Left renal cortex interstitium (tissue), 4 donors: ENCODE measurements around the gene FAT1. TPM values are rescaled to one million over a fixed set of nuclear protein-coding genes. Genes with fewer than 3 reads are reported as not detected.

Experiments used
- DNase-seq, 4 donors: peaks; one replicate each; pipeline ENCODE4 v3.0.0-alpha.2; 2013; ENCODE audit warnings: low read depth in 4 of 4, low spot score in 2 of 4, missing footprints in 1 of 4
- polyA plus RNA-seq, 4 donors: library from polyadenylated mRNA; unstranded; fragments of 120-200 nt; gene quantifications; one replicate each; pipeline ENCODE4 v1.2.1, GENCODE V29; 2013; ENCODE audit not compliant: insufficient read length in 4 of 4

The FAT1 gene
- polyA plus RNA-seq, 4 donors = 210 to 263 (median 239) TPM

DNA sequence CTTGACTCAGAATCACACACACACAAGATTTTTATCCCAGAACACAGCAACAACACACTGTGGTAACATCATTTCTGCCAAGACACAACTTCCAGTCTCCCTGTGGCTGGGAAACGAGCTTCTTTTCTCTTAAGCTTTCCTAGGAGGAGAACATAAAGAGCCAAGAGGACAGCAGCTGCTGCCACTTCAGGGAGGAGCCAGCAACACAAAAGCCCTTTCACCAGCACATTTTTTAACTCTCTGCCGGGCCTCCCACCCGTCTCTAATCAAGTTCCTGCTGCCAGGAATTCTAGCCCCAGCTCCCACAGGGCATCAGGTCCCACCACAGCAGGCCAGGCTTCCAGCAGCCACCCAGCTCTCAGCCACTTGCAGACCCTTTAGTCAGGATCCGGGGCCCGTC lies 22.4 kb downstream of the FAT1 start:
- DNase-seq = peak in 1 of 4 donors; percentile 23

DNA sequence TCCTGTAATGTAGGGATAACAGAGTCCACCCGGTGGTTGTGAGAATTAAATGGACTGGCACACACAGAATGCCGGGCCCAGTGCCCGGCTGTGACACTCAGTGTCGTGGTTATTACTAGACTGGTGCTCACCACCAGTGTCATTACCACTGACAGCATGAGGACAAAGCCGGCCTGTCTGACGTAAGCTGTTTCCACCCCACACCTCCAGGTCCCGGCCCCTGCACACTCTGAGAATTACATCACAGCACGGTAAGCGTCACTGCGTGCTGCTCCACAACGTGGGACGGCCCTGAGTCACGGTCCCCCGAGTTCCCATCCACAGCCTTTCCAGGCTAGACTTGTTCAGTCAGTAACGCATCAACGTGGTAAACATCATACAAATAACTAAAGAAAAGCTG lies 22.9 kb downstream of the FAT1 start:
- no peak for DNase-seq

DNA sequence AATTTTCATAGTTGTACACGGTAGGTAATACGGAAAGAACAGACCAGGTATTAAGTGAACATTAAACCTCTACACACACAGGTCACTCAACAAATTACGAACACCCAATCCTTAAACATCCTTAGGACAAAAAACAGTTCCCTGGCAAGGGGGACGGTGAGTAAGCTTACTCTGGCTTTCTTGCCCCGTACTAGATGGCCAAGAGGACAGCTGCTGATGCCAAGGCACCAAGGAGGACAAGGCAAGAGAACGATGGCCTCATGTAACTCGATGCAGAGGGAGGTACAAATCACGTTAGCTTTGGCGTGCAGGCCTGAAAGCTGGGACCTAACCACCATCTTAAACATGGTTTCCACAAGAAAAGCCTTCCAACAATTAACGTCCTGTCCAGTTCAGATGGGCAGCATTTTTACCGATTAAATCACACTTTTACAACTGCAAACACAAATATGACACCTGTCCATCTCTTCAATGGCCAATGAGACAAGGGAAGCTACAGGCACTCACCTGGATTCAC lies 23.7 kb downstream of the FAT1 start:
- DNase-seq = no peak

DNA sequence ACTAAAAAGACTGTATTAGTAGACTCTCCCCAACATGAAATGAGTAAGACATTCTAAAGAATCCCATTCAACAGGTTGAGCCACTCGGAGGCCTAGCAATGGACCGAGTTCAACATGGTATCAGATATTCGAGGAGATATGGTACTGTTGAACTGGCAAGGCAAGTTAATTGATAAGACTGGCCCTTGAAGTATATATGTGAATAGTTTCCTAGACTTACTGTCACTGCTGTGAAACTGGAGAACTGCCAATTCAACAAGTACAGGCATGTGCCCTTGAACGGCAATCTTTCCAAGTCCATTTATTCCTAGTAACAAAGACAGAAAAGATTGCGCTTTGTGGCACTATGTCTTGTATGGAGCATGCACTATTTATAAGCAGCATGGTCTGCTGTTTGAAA lies 24.4 kb downstream of the FAT1 start:
- DNase-seq = no peak

DNA sequence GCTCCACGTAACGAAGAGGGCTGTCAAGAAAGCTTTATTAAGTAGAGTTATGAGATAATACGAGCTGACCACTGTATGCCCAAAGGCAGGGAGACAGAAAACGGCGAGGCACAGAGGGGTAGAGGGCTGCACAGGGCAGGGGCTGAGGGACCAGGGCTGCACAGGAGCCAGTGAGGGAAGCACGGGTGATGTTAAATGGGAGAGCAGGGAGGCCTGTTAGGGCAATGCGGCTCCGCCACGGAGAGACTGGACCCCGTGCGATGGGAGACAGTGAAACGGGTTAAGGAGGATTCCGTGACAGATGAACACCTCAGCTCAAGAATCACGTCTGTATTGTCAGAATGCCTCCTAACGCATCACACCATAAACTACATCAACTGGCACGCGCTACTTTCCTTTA lies 25.1 kb downstream of the FAT1 start:
- no peak for DNase-seq

DNA sequence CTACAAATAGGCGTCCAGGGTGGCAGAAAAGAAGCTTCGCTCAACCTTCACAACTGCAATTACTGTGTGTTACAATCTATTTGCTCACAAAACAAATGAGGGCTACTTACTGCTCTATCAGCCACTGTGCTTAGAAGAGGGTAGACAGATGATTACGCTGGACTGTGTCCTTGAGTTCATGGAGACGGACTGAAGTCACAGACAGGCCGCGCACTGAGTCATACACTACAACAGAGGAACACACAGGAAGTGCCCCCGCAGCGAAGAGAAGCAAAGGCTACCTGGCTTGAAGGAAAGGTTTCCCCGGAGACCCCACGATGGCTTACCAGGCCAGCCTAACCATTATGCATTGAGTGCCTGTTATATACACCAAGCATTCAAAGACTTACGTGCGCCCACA lies 25.6 kb downstream of the FAT1 start:
- DNase-seq = no peak

DNA sequence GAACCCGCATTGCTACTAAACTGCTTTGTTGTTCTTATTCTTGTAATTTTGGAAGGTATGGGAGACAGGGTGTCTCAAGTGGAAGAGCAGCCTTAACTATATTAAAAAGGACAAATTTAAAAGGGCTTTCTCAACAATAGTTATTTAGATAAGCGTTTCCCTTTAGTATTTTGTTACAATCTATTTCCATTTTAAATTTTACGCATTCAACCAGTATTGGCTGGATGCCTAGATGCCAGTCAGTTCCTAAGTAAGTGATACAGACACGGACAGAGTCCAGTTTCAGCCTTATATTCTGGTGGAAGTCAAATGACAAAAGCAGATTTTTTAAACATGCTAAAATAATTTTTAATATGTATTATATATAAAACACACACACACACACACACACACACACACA lies 28.3 kb downstream of the FAT1 start:
- DNase-seq = no peak

DNA sequence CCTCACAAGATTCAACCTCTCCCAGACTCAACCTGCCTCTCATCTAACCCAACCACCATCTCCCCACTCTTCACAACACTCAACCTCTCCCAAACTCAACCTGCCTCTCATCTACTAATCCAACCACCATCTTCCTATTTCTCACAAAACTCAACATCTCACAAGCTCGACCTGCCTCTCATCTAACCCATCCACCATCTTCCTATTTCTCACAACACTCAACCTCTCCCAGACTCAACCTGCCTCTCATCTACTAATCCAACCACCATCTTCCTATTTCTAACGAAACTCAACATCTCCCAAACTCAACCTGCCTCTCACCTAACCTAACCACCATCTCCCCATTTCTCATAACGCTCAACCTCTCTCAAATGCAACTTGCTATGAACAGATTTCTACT lies 29.8 kb downstream of the FAT1 start:
- DNase-seq = no peak

DNA sequence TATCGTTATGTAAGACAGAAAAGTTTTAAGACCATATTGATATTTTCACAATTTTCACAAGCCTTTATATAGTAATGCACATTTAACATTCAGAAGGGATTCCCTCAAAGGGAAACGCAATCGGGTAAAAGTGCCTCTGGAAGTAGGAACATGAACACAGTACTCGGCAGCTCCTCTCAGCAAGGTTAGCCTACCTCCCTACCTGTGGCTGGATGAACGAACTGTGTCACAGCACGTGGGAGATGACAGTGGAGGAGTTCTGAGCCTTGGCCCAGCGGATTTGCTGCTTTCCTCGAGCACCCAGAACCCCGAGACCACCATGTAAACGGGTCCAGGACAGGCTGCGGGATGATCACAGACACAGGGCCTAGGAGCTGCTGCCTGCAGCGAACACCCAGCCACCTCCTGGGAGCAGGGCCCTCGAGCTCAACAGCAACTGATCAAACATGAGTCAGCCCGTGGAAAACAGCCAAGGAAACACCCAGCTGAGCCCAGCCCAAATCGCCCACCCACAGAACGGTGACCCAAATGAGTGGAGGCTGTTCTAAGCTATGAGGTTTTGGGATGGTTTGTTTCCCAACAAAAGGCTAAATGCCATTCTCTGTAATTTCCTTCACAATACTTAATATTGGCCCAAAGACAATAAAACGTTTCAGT lies 30.4 kb downstream of the FAT1 start:
- DNase-seq = no peak

DNA sequence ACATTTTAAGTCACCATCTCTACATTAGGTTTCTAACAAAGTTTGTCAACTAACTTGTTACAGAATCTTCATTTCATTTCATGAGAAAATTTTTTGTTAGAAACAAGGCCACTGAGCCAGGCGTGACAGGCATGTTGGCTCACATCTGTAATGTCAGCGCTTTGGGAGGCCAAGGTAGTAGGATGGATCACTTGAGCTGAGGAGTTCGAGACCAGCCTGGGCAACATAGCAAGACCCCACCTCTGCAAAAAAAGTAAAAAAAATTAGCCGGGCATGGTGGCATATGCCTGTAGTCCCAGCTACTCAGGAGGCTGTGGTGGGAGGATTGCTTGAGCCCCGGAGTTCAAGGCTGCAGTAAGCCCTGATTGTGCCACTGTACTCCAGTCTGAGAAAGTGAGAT lies 32.3 kb downstream of the FAT1 start:
- no peak for DNase-seq

DNA sequence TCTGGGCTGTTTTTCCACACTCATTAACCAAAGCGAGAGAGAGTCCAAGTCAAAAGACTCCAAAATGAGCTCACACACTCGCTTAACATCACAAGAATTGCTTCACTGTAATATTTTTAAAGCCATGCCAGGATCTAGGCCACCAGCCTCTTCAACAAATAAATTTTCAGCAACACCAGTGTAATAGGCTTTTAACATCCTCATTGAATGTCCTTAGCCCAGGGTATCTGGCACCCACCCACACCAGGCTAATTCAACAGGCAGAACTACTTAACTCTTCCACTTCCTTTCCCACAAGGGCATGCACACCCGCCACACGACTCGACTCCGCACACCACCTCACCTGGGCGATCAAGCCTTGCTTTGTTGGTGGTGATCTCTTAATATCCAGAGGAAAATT lies 34.2 kb downstream of the FAT1 start:
- DNase-seq = no peak

DNA sequence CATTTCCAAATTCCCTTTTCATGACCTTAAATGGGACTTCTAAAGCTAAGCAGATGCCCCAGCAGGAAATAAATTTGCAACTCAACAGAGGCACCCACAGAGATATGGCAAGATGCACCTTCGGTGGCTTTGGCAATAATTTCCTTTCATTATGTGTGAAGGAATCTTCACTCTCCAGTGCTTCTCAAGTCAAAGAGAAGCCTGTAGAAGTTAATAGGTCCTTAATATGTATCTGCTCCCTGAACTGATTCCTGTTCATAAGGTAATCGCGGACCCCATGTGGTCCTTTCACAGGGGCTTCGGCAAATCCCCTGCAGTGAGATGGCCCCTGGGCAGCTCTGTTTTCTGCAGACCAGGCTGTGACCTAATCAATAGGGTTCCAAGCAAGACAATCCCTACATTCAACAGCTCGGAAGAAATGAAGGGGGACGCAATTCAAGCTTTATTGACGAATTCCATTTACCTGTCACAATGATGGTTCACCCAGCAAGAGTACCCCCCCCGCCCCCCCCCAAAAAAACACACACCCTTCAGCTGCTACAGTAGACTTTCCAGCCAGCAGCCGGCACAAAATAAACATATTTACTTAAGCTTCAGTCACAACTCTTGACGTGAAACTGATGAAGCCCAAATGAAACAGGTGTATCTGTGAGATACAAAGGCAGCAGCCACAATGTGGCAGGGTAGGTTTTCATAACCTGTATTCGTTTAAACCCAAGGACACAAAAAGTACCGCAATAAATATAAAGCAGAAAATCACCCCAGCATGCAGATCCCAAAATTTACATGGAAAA lies 35.3 kb downstream of the FAT1 start:
- no peak for DNase-seq

DNA sequence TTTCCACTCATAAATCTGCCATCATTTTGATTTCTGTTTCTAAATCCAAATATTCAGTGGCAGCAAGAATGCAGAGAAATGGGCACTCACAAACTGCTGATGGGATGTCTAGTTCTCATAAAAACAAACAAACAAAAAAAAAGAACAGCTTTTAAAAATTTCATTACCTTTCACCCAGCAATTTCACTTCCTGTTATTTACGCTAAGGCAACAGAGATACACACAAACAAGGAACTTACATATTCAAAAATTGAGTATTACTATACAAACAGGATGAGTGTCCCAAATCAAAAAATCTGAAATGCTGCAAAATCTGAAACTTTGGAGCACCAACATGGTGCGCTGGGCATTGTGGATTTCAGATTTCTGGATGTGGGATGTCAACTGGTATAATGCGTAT lies 36.4 kb downstream of the FAT1 start:
- DNase-seq = no peak

DNA sequence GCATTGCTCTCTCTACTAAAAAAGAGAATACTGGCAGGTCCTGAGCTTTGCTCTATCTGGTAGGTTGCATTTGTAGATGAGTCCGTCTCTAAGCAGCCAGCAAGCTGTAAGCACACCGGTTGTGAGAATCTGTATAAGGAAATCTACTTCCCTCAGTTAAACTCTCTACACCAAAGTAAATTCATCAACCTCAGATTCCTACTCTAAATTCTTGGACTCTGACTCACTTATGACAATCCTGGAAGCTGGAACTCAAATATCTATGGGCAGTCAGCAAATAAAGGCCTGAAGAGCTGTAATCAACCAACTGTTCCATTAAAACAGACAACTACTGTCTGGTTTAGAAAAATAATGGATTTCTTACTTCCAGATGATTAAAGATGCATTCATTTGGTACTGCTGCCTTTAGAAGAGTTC lies 37.9 kb downstream of the FAT1 start:
- no peak for DNase-seq

DNA sequence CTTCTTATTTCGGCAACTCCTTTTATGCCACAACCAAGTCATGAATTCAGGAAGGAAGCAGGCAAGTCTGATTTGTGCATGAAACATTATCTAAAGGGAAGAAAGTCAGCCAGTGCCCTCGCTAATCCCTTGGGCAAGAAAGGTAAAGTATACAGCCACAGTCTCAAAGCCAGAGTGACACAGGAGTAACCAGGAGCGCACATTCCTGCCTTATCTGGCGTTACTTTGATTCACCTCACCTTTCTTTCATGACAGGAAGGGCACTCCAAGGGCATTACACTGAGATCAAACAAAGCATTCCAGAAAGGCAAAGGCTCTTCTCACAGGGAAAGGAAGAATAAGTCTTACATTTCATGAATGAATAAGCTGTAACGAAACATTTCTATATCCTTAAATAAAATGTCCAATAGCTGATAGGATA lies 38.8 kb downstream of the FAT1 start:
- no peak for DNase-seq

DNA sequence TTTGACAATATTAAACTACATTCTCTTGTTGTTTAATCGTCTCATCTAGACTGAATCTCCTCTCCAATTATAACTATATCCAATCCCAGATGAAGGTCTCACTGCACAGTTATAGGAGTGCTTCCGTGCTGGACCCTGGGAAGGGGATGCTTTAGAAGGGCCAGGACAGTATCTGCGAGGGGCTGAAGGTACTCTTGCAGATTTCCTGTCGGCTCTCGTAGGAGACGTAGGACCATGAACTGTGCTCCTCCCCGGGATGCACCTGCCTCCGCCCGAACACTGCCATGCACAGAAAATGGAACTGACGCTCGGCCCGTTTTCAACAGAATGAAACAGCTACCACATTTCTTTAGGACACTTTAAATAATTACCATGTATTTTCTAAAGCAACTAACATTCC lies 39.4 kb downstream of the FAT1 start:
- DNase-seq = no peak

DNA sequence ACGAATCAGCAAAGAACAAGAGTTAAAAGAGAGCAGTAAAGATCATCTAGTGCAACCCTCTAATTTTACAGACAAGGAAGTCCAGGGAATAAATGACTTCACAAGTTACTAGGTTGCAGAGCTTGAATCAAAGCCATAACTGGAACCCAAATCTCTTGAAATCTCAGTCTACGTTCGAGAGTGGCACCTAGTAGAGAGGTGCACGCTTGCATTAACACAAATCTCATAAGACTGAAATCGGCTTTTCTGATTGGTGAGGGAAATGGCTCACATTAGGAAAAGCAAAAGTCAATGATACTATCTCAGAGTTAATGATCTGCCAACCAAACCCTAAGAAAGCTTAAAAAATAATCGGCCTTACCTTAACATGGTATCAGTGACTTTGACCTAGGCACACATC lies 43.0 kb downstream of the FAT1 start:
- no peak for DNase-seq

DNA sequence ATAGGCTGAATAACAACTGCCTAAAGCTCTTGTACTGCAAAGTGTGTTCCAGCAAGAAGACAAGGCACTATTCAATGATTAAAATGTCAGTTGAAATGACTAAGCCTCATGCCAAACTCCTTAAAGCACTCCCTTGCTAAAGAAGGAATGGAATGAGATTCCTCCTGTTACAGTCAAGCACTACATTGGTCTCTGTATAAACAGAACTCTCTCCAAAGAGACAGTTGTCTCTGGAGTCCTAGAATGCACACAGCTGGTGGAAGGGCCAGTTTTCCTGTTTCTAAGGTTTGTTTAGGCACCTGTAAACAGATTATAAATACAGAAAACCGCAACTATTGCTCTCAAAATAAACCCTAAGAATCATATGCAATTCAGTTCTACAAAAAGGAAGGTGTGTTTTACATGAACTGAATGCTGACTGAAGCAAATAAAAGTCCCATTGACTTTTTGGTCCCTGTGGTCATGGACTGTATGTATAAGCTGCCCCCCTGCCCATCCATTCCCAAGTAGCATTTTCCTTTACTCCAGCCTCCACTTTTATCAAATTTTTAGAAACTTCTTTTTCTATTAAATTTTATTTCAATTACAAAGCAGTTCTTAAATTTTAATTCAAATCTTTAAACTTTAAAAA lies 47.0 kb downstream of the FAT1 start:
- DNase-seq = no peak

DNA sequence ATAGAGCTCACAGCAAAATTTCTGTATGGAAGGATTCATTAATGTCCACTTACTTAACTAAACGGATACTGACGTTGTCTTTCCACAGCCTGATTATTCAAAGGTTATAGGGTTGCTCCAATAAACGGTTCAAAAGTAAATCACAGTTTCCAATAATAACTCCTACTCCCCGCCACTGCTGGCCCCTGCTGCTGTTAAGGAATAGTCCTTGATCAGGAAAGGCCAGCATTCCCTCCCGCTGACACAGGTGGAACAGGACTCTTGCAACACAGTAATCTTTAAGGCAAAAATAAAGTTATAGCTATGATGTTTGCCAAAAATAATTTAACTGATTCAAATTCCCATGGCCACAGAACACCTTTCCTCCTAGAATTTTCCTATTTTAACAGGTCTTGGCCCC lies 53.9 kb downstream of the FAT1 start:
- no peak for DNase-seq

DNA sequence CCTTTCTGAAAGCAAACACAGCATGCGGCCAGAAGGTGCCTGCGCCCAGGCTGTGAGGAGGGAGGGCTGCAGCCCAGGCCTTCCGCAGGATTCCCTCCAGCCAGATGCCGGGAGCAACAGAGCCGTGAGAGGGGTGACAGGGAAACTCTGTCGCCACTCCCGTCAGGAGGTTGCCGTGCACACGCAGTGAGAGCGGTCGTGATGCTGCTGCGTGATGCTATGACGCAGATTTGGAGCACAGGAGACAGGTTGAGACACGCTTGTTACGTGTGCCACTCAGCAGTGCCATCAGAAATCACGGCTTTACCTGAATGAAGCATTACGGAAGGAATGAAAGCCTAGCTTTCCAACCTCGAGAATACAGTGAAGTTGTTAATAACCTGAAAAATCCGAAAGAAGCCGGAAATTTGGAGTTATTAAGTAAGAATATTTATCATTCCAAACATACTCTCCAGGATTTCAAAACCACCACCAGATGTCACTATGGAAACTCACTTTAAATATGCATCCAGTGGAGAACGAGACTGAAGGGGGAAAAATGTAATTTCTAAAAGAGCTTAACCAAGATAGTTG lies 54.4 kb downstream of the FAT1 start:
- DNase-seq = peak in 1 of 4 donors; percentile 58

DNA sequence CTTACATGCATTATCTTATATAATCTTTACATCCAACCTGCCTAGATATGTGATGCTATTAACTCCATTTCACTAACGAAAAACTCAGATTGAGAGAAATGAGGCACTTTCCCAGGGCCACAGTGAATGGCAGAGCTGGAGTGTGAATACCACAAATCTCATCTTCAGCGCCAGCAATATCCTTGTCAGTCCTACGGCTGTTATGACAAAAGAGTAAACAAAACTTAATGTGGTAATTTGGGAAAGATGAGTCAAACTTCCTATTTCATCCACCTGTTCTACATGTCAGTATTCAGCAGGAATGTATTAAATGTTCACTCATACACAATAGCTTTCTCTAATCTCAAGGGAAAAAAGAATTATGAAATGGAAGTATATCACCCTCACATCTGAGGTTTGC lies 56.9 kb downstream of the FAT1 start:
- no peak for DNase-seq
